Testis (tissue), 3 donors: ENCODE data around the gene FOXJ3. TPM values are rescaled to one million over a fixed set of nuclear protein-coding genes. Genes with fewer than 3 reads are reported as not detected.

ENCODE experiments used
- DNase-seq: peaks from one replicate; pipeline ENCODE4 v3.0.0-alpha.2; 2019
- H3K27ac ChIP-seq, 2 donors: fragments of 200-600 bp; sonication (generic); one replicate each; pipeline ENCODE4 v1.5.1; 2019
- H3K27me3 ChIP-seq: fragments of 200-600 bp; sonication (generic); one replicate; pipeline ENCODE4 v1.5.1; 2019
- H3K36me3 ChIP-seq: fragments of 200-600 bp; sonication (generic); one replicate; pipeline ENCODE4 v1.5.1; 2017; ENCODE audit warnings: low read depth; ENCODE audit errors: missing control alignments
- H3K4me1 ChIP-seq: fragments of 200-600 bp; sonication (generic); one replicate; pipeline ENCODE4 v1.5.1; 2019
- H3K4me3 ChIP-seq, 2 donors: fragments of 200-600 bp; sonication (generic); one replicate each; pipeline ENCODE4 v1.5.1; 2017 to 2019
- H3K9me3 ChIP-seq: fragments of 200-600 bp; sonication (generic); one replicate; pipeline ENCODE4 v1.5.1; 2017
- CTCF ChIP-seq, 3 experiments: fragments of 450-650 bp in 2 of 3; fragments of 200-600 bp in 1 of 3; sonication (generic) in 1 of 3; IDR thresholded peaks; one replicate each; pipeline ENCODE4 v1.5.1; 2016 to 2019; ENCODE audit warnings: antibody characterized with exemption in 3 of 3, mild to moderate bottlenecking in 2 of 3, moderate library complexity in 1 of 3
- POLR2A ChIP-seq: fragments of 450-650 bp; IDR thresholded peaks from one replicate; pipeline ENCODE4 v1.6.1; 2017; ENCODE audit warnings: antibody characterized with exemption, mild to moderate bottlenecking, moderate library complexity
- WGBS, 2 donors: methylation state at CpG; one replicate each; pipeline ENCODE4 v1.1.5; 2018; 5-methylcytosine and 5-hydroxymethylcytosine counted together
- intact Hi-C: fragments of 100-400 bp; cut with DNase I; formaldehyde crosslinking; loops from one replicate; pipeline ENCODE4 v1.15.1; 2023; ENCODE audit warnings: low total_unique reads
- polyA plus RNA-seq: library from polyadenylated mRNA; stranded (reverse); fragments of 350-450 nt; fragmentation: Illumina TruSeq; extraction: RNeasy Lipid Tissue Mini Kit (QIAGEN cat#74804); gene quantifications from one replicate; pipeline ENCODE4 v1.2.3, GENCODE V29; 2014; ENCODE audit warnings: low read depth, low replicate concordance; ENCODE audit not compliant: insufficient read depth
- total RNA-seq, 2 donors: library from RNA; depleted of rRNA; stranded (reverse); fragments of >200 nt; gene quantifications; one replicate each; pipeline ENCODE4 v1.2.3, GENCODE V29; 2016

The FOXJ3 gene
- total and polyA plus RNA-seq, 3 donors from 2014 or later: 38.9 to 80.1 (median 64.4) TPM

GRCh38 chr1:42298520-42298919 is 36.5 kb downstream of the FOXJ3 start:
- intact Hi-C loops: no loop called here
- no peak overlapping the region for H3K27ac ChIP-seq
- no peak overlapping the region for H3K4me3 ChIP-seq
- H3K27me3 ChIP-seq: no peaks in the 10 kb centered on the region
- no peaks in the 10 kb centered on the region for H3K36me3 ChIP-seq
- no peaks in the 10 kb centered on the region for H3K4me1 ChIP-seq
- DNase-seq: no peak
- 74 to 94% methylated on average over 2 of the region's 2 CpGs for WGBS, 2 donors
- TF ChIP-seq CTCF (IDR thresholded peaks at IDR 0.05) (no peak), POLR2A (no peak)
- no peaks in the 10 kb centered on the region for H3K9me3 ChIP-seq

GRCh38 chr1:42295816-42296215 is 39.2 kb downstream of the FOXJ3 start:
- WGBS, 2 donors: 94 to 97% methylated on average over 5 of the region's 5 CpGs
- Histone ChIP-seq H3K9me3 (no peaks in the 10 kb centered on the region), H3K27ac (no peak overlapping the region), H3K4me1 (no peaks in the 10 kb centered on the region), H3K4me3 (no peak overlapping the region), H3K36me3 (no peaks in the 10 kb centered on the region), H3K27me3 (no peaks in the 10 kb centered on the region)
- intact Hi-C loops: no loop called here
- TF ChIP-seq CTCF (IDR thresholded peaks at IDR 0.05) (no peak), POLR2A (no peak)
- no peak for DNase-seq

- Histone ChIP-seq H3K27me3 (no peaks in the 10 kb centered on the region), H3K4me1 (no peaks in the 10 kb centered on the region), H3K9me3 (no peaks in the 10 kb centered on the region), H3K27ac (no peak overlapping the region), H3K36me3 (no peaks in the 10 kb centered on the region), H3K4me3 (no peak overlapping the region)
- DNase-seq: no peak
- intact Hi-C loops: no loop called here
- TF ChIP-seq CTCF (IDR thresholded peaks at IDR 0.05) (no peak), POLR2A (no peak)
- whole genome bisulfite sequencing, 2 donors: 78 to 80% methylated on average over 2 of the region's 2 CpGs
Observed at GRCh38 chr1:42290130-42290529, 44.9 kb downstream of the FOXJ3 start.

- TF ChIP-seq CTCF (IDR thresholded peaks at IDR 0.05) (no peak), POLR2A (no peak)
- H3K4me3 ChIP-seq: no peak overlapping the region
- no peaks in the 10 kb centered on the region for H3K27me3 ChIP-seq
- no peaks in the 10 kb centered on the region for H3K36me3 ChIP-seq
- intact Hi-C loops: no loop called here
- H3K4me1 ChIP-seq: peaks cover 8% of the 10 kb centered on the region
- no peak for DNase-seq
- WGBS, 2 donors: 59 to 62% methylated on average over 1 of the region's 1 CpG
- H3K27ac ChIP-seq: no peak overlapping the region
- no peaks in the 10 kb centered on the region for H3K9me3 ChIP-seq
Observed at GRCh38 chr1:42288311-42288985, 46.6 kb downstream of the FOXJ3 start.
